ENCODE results near the gene HIPK1.

HIPK1 gene

DNA sequence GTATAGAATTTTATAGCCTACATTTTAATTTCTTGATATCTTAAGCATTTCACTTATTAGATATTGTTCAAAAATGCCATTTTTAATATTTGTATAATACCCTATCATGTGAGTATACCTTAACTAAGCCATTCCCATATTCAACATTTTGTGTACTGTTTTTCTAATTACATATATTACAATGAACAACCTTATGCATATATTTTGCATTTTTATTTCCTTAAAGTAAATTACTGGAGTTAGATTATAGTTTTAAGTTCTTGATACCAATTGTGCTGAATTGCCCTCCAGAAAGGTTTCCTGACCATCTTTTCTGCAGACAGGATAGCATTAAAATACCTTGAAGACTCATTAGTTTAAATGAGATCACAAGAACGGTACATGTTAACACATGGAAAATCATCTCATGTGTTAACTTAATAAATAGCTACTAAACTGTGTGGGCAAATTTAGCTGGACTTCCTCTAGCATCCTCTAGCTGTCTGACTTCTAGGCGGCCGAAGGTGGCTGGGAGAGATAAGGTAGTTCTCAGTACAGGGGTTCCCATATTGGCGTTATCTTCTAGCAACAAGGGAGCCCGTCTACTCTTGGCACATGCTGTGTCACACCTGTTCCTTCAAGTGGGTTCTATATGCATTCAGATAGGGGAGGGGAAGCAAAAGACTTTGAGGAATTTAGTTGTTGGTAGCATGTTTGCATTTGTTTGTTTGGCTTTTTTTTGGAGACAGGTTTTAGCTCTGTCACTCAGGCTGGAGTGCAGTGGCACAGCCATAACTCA, 15.0 kb upstream of the HIPK1 start:
- no peak for DNase-seq (ENCODE audit: low spot score)

DNA sequence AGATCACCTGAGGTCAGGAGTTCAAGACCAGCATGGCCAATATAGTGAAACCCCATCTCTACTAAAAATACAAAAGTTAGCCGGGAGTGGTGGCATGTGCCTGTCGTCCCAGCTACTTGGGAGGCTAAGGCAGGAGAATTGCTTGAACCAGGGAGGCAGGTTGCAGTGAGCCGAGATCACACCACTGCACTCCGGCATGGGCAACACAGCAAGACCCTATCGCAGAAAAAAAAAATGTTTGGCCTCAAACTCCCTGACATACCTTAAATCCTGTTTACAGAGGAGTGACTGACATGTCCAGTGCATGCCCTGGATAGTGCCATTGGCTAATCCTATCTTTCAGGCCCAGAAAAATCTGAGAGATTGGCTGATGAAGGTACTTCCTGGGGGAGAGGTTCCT, 12.2 kb upstream of the HIPK1 start:
- no peak for DNase-seq (ENCODE audit: low spot score)

DNA sequence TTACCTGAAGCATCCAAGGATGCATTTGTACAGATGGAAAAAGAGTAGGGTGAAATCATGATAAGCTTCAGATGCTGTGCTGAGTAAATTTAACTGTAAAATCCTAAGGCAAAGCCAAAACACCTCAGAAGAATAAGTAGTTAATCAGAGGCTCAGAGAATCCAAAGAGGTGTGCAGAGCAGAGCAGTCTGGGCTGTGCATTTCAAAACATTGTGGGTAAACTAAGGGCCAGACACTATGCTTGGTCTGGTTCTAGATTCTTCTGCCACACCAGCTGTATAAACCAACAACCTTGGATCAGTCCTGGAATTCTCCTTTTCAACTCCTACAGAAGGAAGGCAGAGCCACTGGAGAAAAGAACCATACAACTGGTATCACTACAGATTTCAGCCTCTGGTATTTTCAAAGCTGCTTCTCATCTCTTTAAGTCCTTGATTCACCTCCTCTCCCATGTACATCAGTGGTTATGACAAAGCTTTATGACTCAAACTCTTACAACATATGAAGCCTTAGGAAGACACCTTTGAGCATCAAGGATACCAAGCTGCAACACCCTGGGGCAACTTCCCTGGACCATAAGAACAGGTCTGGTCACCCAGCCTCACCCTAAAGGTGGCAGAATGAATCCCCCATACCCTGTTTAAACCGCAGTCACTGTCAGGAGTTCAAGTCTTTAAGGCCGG, 11.6 kb upstream of the HIPK1 start:
- no peak for DNase-seq (ENCODE audit: low spot score)

- no peak for DNase-seq (ENCODE audit: low spot score)
These were observed 10.9 kb upstream of the HIPK1 start for GRCh38 chr1:113918243-113918642.

GRCh38 chr1:113922957-113923356, 6.2 kb upstream of the HIPK1 start:
- DNase-seq (ENCODE audit: low spot score) = no peak

GRCh38 chr1:113924473-113924872, 4.7 kb upstream of the HIPK1 start:
- DNase-seq (ENCODE audit: low spot score) = no peak

DNA sequence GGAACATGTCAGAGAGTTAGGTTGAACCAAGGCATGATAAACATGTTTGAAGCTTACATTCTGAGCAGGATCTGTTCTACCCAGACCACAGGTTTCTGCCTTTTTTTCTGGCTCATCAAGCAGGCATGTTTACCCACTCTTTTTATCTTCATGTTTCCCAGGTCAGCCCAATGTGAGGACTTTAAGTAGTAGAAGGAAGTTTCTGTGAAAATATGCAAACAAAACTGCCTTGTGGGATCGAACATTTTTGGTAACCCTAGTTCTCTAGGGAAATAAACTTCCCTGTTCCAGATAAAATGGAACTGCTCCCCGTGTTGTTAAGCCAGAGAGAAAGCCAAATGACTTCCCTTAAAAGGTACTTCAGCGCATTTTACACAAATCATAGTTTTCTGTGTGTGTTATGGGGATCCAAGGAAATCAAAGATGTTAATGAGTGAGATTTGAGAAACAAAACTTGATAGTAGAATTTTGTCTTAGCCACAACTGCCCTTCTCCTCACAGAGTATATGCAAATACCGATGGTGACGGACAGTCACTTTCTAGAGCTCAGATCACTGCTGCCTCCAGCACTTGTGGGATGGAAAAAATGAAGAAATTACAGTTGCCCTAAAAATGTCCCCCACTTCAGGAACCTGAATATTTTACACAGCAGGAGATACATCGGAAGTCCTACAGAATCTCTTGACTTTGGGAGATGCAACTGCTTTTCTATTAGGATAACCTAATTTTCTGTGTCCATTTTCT, 765 bp upstream of the HIPK1 start:
- no peak for DNase-seq (ENCODE audit: low spot score)

DNA sequence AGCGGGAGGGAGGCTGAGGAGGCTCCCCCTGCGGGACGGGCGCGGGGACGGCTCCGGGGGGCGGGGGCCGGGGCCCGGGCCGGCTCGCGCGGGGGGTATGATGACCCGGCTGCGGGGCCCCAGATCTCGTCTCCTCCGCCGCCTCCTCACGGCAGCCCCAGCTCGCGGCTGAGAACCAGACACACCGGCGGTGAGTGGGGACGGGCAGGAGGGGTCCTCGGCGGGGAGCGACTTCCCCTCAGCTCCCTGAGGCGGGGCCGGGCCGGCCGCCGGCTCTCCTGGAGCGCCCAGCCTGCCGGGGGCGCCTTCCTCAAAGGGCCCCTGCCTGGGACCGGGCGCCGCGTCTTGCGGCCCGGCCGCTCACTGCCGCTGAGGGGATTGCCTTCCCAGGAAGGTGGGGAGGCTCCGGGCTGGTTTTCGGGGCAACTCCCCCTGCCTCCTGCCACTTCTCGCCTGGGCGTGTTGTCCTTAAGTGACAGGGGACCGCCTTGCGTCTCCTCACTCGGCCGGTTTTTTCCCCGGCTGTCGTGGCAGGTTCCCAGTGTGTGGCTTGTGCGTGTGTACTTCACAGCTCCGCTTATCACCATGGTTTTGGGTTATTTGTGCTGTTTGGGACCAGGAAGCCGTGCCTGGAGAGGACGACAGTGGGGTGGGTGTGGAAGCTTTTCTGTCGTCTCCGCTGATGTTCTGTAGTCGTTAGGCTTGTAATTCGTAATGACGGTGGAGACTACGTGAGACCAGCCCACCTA, 800 bp downstream of the HIPK1 start:
- no peak for DNase-seq (ENCODE audit: low spot score)

- DNase-seq (ENCODE audit: low spot score) = no peak
These were observed 1.5 kb downstream of the HIPK1 start for GRCh38 chr1:113930499-113931161.

DNA sequence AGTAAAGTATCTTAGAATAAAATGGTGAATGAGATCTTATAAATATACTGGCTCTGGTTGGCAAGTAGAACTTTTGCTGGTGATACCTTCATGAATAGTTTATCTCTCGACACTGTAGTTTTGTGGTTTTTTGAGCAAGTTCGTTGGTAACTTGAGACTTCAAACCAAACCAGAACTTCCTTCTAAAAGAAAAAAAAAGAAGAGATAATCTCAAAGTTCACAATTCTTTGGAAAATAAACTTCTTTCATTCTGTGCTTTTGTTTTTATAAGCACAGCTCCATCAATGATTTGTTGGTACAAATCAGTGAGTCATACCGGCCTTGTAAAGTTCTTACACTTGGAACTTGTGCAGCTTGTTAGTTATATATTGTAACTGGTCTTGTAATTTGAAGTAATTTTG, 2.3 kb downstream of the HIPK1 start:
- DNase-seq (ENCODE audit: low spot score) = no peak

- DNase-seq (ENCODE audit: low spot score) = no peak
These were observed 4.9 kb downstream of the HIPK1 start for GRCh38 chr1:113934006-113934405.

GRCh38 chr1:113934511-113935055, 5.5 kb downstream of the HIPK1 start:
- DNase-seq (ENCODE audit: low spot score) = no peak

DNA sequence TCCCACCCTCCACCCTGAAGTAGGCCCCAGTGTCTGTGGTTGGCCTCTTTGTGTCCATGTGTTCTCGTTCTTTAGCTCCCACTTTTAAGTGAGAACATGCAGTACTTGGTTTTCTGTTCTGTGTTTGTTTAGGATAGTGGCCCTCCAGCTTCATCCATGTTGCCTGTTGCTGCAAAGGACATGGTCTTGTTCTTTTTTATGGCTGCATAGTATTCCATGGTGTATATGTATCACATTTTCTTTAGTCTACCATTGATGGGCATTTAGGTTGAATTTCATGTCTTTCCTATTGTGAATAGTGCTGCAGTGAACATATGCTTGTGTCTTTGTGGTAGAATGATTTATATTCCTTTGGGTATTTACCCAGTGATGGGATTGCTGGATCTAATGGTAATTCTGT, 6.1 kb downstream of the HIPK1 start:
- no peak for DNase-seq (ENCODE audit: low spot score)

- no peak for DNase-seq (ENCODE audit: low spot score)
These were observed 6.8 kb downstream of the HIPK1 start for GRCh38 chr1:113935970-113936369.

GRCh38 chr1:113937146-113937545, 8.0 kb downstream of the HIPK1 start:
- DNase-seq (ENCODE audit: low spot score) = no peak

GRCh38 chr1:113938192-113938591, 9.1 kb downstream of the HIPK1 start:
- DNase-seq (ENCODE audit: low spot score) = no peak

GRCh38 chr1:113940365-113941244, 11.5 kb downstream of the HIPK1 start:
- no peak for DNase-seq (ENCODE audit: low spot score)

DNA sequence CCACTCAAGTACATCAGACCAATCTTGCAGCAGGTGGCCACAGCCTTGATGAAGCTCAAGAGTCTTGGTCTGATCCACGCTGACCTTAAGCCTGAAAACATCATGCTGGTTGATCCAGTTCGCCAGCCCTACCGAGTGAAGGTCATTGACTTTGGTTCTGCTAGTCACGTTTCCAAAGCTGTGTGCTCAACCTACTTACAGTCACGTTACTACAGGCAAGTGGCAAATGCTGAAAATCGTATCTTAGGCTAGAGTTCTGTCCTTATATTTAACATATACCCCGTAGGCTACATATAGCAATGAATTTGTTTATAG, 12.1 kb downstream of the HIPK1 start:
- DNase-seq (ENCODE audit: low spot score) = no peak

DNA sequence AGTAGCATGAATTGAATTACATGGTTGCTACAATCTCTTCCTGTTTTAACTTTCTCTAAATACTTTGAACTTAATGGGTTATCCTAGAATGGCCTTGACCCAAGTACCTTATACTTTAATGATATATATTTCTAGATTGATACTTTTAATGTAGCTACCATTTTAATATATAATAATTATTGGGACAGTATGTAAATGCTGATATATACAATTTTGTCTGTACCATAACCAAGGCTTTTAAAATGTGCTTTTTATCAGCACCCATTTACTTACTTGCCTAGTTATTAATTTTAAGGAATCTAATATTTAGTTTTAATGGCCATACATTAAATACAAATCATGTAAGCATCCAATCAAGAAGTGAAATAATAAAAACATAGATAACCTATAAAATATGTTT, 13.4 kb downstream of the HIPK1 start:
- DNase-seq (ENCODE audit: low spot score) = no peak

DNA sequence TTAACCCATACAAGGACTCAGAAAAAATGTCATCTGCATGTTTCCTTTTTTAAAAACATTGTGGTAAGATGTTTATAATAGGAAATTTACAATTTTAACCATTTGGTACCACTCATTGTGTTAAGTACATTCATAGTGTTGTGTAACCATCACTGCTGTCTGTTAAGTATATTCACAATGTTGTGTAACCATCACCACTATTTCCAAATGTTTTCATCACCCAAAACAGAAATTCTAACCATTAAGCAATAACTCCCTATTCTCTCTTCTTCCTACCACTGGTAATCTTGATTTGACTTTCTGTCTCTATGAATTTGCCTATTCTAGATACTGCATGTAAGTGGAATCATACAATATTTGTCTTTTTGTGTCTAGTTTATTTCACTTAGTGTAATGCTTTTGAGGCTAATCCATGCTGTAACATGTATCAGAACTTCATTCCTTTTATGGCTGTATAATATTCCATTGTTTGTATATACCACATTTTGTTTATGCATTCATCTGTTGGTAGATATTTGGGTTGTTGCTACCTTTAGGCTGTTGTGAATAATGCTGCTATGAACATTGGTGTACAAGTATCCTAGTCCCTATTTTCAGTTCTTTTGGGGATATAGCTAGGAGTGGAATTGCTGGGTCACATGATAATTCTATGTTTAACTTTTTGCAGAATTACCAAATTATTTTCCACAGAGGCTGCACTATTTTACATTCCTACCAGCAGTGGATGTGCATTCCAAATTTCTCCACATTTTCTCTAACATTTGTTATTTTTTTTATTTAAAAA, 14.1 kb downstream of the HIPK1 start:
- DNase-seq (ENCODE audit: low spot score) = no peak

Data from left forelimb (tissue), 1 donor.